Inferior parietal cortex (tissue), 1 donor: ENCODE results near the gene TNFRSF9.

Experiments used
- DNase-seq: peaks from one replicate; pipeline ENCODE4 v3.0.0-alpha.2; 2016; ENCODE audit errors: extremely low spot score

Gene TNFRSF9

GRCh38 chr1:7873801-7874795 lies 66.5 kb downstream of the TNFRSF9 start:
- DNase-seq, result no peak

GRCh38 chr1:7871136-7871535 lies 69.5 kb downstream of the TNFRSF9 start:
- no peak for DNase-seq

GRCh38 chr1:7869136-7869920 lies 71.3 kb downstream of the TNFRSF9 start:
- DNase-seq, result no peak

DNA sequence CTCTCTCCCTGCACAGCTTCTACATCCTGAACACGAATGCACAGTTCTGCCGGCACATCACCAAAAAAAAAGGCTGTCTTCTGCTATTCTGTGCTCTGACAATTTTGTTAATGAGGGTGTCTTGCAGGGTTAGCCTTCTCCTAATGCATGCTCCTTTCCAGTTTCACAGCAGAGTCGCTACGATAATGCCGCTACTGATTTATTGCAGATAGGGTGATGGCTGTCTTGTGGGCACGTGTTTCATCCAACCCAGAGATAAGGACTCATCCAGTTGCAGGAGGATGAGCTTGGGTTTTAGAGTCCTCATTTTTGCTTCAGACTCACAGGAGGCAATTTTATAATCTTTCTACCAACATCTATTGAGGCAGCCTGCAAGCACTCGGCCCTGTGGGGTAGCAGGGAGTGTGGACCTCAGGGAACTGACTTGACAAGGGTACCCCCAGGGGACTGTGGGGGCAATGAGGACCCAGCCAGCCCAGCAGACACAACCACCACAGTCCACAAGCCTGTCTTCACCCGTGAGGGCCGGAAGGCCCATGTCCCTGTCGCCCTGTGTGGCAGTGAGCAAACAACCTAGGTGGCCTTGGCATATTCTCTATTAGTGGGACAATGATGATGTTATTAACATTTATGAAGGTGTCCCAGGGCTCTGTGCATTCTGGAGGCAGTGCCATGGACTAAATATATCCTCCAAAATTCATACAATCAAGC lies 72.4 kb downstream of the TNFRSF9 start:
- no peak for DNase-seq

GRCh38 chr1:7865978-7866377 lies 74.7 kb downstream of the TNFRSF9 start:
- DNase-seq, result no peak
